HG03571 (cell line): ENCODE data around the gene SRR.
A peak's percentile ranks its signal among the peaks of the same experiment; 100 is the strongest.
"Not testable (repeated sequence)": the region's sequence is repeated elsewhere in the genome, so short reads cannot be mapped to it uniquely, and the experiment has no call there.

Source experiments
- ATAC-seq: cut with Tn5 transposase; IDR thresholded peaks from one replicate; pipeline ENCODE4 v1.9.1; 2021; ENCODE audit not compliant: unreplicated experiment

SRR gene

GRCh38 chr17:2303204-2304188 lies at the start of gene SRR, which contains the start of gene SMG6:
TSS of gene SRR (plus strand) at chr17:2303950. CDS start at chr17:2315561, 11,611 bp downstream.
TSS of gene SMG6 (minus strand) at chr17:2303785. CDS start at chr17:2303720, 65 bp downstream.
- peak; percentile 69 for ATAC-seq

GRCh38 chr17:2258830-2259229 lies 44.9 kb upstream of the SRR start:
- ATAC-seq = not testable (repeated sequence)

- no peak for ATAC-seq
These were observed 43.8 kb upstream of the SRR start for GRCh38 chr17:2259769-2260536.

- ATAC-seq = no peak
These were observed 41.6 kb upstream of the SRR start for GRCh38 chr17:2262135-2262587.

- ATAC-seq = no peak
These were observed 40.3 kb upstream of the SRR start for GRCh38 chr17:2263183-2264066.

GRCh38 chr17:2264067-2264860 lies 39.5 kb upstream of the SRR start:
- no peak for ATAC-seq

GRCh38 chr17:2265166-2265565 lies 38.6 kb upstream of the SRR start:
- not testable (repeated sequence) for ATAC-seq

- ATAC-seq = peak; percentile 74
These were observed 37.5 kb upstream of the SRR start for GRCh38 chr17:2266045-2266864.

- ATAC-seq = no peak
These were observed 36.9 kb upstream of the SRR start for GRCh38 chr17:2266865-2267228.

GRCh38 chr17:2267354-2267753 lies 36.4 kb upstream of the SRR start:
- no peak for ATAC-seq

GRCh38 chr17:2271985-2272702 lies 31.6 kb upstream of the SRR start:
- no peak for ATAC-seq

GRCh38 chr17:2274414-2274813 lies 29.3 kb upstream of the SRR start:
- no peak for ATAC-seq

- no peak for ATAC-seq
These were observed 28.0 kb upstream of the SRR start for GRCh38 chr17:2275722-2276121.

GRCh38 chr17:2277429-2278170 lies 26.1 kb upstream of the SRR start:
- ATAC-seq = no peak

GRCh38 chr17:2279707-2280106 lies 24.0 kb upstream of the SRR start:
- no peak for ATAC-seq

- ATAC-seq = no peak
These were observed 21.4 kb upstream of the SRR start for GRCh38 chr17:2282297-2282873.

- no peak for ATAC-seq
These were observed 20.4 kb upstream of the SRR start for GRCh38 chr17:2283302-2283701.
